GM21576 (cell line): ENCODE results near the gene PROKR1.
"Not testable (repeated sequence)": the region's sequence is repeated elsewhere in the genome, so short reads cannot be mapped to it uniquely, and the experiment has no call there.

Experiments used
- ATAC-seq: cut with Tn5 transposase; IDR thresholded peaks from one replicate; pipeline ENCODE4 v1.9.1; 2021; ENCODE audit warnings: mild to moderate bottlenecking, moderate library complexity; ENCODE audit not compliant: unreplicated experiment

The PROKR1 gene

GRCh38 chr2:68643011-68643873 is at the start of gene PROKR1:
Gene PROKR1, plus strand, starts transcription at chr2:68643579. Its CDS starts 2,243 bp downstream, at chr2:68645822.
- no peak for ATAC-seq

- ATAC-seq: no peak
These were observed 49.3 kb upstream of the PROKR1 start for GRCh38 chr2:68594041-68594440.

GRCh38 chr2:68594674-68595492 is 48.5 kb upstream of the PROKR1 start:
- ATAC-seq: no peak

- not testable (repeated sequence) for ATAC-seq
These were observed 47.9 kb upstream of the PROKR1 start for GRCh38 chr2:68595493-68595785.

GRCh38 chr2:68600495-68600894 is 42.9 kb upstream of the PROKR1 start:
- not testable (repeated sequence) for ATAC-seq

- no peak for ATAC-seq
These were observed 40.3 kb upstream of the PROKR1 start for GRCh38 chr2:68603059-68603458.

GRCh38 chr2:68604077-68604476 is 39.3 kb upstream of the PROKR1 start:
- no peak for ATAC-seq

GRCh38 chr2:68605939-68606338 is 37.4 kb upstream of the PROKR1 start:
- no peak for ATAC-seq

GRCh38 chr2:68606759-68607158 is 36.6 kb upstream of the PROKR1 start:
- no peak for ATAC-seq

- ATAC-seq: no peak
These were observed 35.5 kb upstream of the PROKR1 start for GRCh38 chr2:68607837-68608236.

GRCh38 chr2:68612765-68613519 is 30.4 kb upstream of the PROKR1 start:
- ATAC-seq: no peak

GRCh38 chr2:68620772-68621171 is 22.6 kb upstream of the PROKR1 start:
- no peak for ATAC-seq

GRCh38 chr2:68623820-68624219 is 19.6 kb upstream of the PROKR1 start:
- ATAC-seq: no peak

- no peak for ATAC-seq
These were observed 15.8 kb upstream of the PROKR1 start for GRCh38 chr2:68627615-68628014.

- ATAC-seq: no peak
These were observed 11.4 kb upstream of the PROKR1 start for GRCh38 chr2:68632021-68632420.

GRCh38 chr2:68637047-68637446 is 6.3 kb upstream of the PROKR1 start:
- ATAC-seq: no peak

GRCh38 chr2:68643874-68644485 is 601 bp downstream of the PROKR1 start:
- no peak for ATAC-seq

GRCh38 chr2:68645523-68645922 is 2.1 kb downstream of the PROKR1 start:
- ATAC-seq: no peak

- ATAC-seq: no peak
These were observed 2.9 kb downstream of the PROKR1 start for GRCh38 chr2:68646303-68646702.

- no peak for ATAC-seq
These were observed 7.3 kb downstream of the PROKR1 start for GRCh38 chr2:68650645-68651044.

- ATAC-seq: no peak
These were observed 9.7 kb downstream of the PROKR1 start for GRCh38 chr2:68653034-68653433.
